Fibroblast of peridontal ligament (primary cell): ENCODE results near the gene WDR82.
A peak's percentile ranks its signal among the peaks of the same experiment; 100 is the strongest.

ENCODE experiments used
- DNase-seq: peaks from one replicate; pipeline ENCODE4 v3.0.0-alpha.2; 2010; ENCODE audit errors: extremely low read depth

The WDR82 gene

GRCh38 chr3:52225452-52226228 lies 52.8 kb downstream of the WDR82 start, which contains the start of gene TLR9:
Gene TLR9, minus strand, starts transcription at chr3:52225645. Its CDS starts 116 bp downstream, at chr3:52225529.
- DNase-seq: no peak

DNA sequence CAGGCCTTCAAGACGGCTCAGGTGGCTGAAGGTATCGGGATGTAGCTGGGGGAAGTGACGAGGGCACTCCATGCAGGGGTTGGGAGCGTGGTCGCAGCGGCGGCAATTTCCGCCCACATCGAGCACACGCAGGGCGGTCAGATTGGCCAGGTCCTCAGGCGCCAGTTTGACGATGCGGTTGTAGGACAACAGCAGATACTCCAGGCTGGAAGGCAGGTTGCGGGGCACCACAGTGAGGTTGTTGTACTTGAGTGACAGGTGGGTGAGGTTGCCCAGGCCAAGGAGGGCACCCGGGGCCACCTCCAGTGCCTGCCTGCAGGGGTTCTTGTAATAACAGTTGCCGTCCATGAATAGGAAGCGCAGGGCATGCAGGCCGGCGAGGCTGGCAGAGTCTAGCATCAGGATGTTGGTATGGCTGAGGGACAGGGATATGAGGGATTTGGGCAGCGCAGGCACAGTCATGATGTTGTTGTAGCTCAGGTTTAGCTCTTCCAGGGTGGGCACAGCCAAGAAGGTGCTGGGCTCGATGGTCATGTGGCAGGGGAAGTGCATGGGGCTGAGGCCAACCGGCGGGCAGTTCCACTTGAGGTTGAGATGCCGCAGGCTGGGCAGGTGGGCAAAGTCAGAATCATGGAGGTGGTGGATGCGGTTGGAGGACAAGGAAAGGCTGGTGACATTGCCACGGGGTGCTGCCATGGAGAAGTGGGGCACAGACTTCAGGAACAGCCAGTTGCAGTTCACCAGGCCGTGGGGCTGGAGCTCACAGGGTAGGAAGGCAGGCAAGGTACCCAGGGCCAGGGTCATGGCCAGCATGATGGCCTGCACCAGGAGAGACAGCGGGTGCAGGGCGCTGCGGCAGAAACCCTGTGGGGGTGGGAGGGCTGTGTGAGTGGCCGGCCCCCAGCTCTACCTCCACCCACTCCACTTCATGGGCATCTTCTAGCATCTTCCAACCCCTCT lies 54.7 kb downstream of the WDR82 start:
- DNase-seq: no peak

GRCh38 chr3:52222319-52223221 lies 55.9 kb downstream of the WDR82 start:
- DNase-seq: no peak

DNA sequence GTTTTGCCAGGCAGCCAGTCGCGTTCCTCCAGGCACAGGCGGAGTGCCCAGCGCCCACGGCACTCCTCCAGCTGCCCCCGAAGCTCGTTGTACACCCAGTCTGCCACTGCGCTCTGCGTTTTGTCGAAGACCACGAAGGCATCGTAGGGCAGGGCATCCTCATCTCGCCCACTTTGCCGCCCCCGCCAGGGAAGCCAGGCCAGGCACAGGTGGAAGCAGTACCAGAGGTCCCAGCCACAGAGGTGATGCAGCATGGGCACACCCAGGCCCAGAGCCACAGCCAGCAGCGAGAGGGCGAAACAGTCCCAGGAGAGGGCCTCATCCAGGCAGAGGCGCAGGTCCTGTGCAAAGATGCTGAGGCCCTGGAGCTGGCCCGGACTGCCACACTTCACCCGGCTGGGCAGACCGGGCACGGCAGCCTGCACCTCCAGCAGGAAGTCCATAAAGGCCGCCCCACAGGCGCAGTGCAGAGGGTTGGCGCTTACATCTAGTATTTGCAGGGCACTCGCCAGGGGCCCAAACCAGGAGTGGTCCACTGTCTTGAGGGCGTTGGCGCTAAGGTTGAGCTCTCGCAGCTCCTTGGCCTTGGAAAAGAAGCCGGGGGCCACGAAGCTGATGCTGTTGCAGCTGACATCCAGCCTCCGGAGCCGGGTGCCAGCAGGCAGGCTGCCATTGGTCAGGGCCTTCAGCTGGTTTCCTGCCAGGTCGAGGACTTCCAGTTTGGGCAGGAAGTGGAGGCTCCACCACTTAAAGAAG lies 56.7 kb downstream of the WDR82 start:
- no peak for DNase-seq

DNA sequence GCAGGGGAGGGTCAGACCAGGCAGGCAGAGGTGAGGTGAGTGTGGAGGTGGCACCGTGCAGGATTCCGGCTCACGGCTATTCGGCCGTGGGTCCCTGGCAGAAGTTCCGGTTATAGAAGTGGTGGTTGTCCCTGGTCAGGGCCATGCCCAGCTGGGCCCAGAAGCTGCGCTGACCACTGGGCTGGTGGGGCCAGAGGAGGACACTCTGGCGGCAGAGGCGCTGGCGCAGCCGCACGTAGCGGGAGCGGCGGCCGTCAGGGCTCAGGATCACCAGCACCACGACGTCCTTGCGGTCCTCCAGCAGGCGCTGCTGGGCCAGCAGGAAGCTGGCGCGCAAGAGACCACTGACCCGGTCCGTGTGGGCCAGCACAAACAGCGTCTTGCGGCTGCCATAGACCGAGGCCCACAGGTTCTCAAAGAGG lies 57.3 kb downstream of the WDR82 start:
- DNase-seq: no peak

GRCh38 chr3:52220380-52221026 lies 57.9 kb downstream of the WDR82 start:
- DNase-seq: peak; percentile 72

DNA sequence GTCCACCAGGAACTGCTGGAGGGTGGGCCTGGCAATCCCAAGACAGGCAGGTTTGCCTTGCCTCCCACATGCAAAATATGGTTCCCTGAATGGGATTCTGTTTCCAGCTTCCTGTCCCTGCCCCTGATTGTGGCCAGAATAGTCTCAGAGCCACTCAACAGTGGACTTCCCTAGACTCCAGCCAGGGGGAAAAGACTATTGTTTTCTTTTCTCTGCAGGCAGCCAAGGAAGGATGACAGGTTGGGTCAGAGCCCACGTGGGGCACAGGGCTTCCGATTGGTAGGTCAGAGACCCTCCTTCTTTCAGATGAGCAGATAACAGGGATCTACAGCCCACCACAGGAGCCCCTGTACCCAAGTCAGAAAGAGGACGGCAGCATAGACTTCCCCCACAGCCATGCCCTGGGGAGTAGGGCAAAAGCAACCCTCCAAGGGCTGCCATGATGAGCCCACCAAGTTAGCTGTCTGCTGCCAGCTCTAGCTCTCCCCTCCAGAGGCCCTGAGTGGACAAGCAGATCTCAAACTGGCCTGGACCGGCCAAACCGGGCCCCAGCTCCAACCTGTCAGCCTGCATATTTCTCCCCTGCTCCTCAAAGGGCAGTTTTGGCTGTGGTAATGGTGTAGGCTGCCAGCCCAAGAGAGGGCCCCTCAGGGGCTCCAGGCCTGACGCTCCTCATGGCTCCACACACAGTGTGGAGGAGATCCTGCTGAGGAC lies 59.4 kb downstream of the WDR82 start:
- DNase-seq: no peak

DNA sequence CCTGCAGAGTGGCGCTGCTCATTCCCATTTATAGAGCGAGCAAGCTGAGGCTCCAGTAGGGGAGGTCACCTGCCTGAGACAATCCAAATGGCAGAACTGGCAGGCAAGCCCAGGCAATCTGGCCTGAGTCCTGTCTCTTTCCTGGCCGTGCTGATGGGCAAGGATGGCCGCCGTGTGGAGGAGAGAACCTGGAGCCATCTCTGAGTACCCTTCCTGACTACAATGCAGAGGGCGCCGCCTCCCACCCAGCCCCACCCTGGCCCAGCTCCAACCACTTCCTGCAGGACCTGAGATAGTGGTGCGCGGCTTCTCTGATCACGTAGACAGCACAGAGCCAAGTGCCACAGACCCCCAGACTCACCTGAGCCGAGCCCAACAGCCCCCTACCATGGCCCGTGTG lies 60.0 kb downstream of the WDR82 start:
- no peak for DNase-seq

DNA sequence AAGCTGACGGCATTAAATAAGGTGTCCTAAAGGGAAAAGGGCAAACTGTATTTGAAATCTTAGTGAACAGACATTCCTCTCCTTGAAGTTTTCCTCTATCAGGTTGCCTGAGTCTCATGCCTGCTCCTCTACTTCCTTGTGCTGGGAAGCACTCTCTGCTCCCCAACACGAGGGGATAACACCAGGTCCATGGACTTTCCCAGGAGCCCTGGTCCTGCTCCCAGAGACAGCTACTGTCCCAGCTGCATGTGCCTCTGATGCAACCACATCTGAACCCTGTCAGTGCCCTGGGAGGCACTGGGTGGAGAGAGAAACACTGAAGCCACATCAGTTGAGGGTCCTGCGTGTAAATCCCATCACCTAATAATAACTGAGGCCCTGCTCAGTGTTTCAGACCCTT lies 60.4 kb downstream of the WDR82 start:
- DNase-seq: no peak

GRCh38 chr3:52217409-52217805 lies 61.0 kb downstream of the WDR82 start:
- DNase-seq: no peak

DNA sequence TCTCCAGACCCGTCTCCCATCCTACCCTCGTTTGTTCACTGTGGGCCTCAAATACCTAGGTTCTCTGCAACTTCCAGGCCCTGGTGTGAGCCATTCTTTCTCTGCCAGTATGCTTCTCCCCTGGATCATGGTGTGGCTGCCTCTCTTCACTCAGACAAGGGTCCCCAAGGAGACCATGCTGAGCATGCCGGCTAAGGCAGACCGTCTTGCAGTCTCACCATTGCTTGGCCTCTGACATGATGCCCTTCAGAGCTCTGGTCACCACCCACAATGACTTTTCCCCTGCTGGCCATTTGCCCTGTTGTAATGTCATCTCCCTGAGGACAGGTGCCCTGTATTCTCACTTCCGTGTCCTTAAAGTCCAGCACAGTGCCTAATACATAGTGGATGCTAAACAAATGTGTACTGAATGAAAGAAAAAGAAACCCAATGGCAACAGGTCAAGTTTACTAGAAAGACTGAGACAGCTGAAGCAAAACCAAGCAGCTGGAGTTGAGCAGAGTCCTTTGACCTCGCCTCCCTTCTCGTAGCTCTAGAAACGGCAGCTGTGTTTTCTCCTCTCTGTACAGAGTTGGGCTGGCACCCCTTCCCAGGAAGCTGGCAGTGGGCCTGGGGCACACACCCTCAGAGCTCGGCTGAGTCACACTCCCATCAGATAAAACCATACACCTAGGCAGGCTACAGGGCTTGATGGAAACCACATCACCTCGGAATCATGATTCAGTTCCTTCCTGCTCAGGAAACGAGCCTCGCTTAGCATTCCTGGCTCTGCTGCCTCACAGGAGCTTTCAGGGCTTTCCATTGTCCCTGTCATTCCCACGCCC lies 61.7 kb downstream of the WDR82 start:
- peak; percentile 65 for DNase-seq

DNA sequence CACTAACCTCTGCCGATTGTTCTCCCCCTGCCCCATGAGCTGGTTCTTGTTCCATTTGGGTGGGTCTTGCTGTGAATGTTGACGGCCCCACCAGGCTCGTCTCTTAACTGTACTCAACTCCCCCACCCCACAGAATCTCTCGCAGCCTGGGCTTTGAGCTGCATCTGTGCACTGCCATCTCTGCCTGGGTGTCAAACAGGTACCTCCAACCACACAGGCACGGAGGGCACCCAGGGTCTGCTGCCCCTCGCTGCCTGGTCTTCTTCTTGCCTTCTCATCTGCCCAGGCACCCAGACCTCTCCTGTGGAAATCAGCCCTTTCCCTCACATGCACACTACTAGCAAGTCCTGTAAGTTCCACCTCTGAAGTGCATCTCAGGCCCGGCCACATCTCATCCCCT lies 63.1 kb downstream of the WDR82 start:
- DNase-seq: no peak

DNA sequence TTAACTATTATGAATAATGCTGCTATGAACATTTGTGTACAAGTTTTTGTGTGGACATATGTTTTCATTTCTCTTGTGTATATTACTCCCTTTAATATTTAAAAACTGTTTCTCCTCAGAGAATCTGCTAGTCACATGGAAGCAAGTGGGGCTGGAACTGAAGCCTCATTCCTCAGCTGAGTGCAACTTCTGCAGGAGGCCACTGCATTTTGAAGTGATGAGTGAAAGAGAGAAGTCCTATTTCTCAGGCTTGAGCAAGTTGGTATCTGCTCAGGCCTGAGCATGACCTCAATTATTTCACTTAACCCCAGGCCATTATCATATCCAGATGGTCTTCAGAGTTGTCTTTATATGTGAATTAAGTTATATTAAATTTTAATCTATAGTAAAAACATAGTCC lies 64.5 kb downstream of the WDR82 start:
- peak; percentile 70 for DNase-seq

DNA sequence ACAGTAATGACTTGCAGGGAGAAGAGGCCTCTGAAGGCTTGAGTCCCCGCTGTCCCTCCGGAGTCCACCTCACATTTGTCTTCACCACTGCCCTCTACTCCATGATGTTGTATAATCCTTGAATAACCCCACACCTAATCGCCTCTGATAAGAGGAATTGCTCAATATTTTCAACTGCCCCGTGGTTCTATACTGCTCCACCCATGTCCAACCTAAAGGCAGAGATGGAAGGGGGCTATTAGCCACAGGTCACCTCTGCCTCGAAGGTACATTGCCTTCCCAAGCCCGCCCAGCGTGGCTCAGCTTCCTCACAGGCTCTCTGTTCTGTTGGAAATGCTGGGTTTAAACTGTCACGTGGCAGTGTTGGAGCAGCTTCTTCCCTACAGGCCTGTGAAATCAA lies 65.4 kb downstream of the WDR82 start:
- DNase-seq: no peak

DNA sequence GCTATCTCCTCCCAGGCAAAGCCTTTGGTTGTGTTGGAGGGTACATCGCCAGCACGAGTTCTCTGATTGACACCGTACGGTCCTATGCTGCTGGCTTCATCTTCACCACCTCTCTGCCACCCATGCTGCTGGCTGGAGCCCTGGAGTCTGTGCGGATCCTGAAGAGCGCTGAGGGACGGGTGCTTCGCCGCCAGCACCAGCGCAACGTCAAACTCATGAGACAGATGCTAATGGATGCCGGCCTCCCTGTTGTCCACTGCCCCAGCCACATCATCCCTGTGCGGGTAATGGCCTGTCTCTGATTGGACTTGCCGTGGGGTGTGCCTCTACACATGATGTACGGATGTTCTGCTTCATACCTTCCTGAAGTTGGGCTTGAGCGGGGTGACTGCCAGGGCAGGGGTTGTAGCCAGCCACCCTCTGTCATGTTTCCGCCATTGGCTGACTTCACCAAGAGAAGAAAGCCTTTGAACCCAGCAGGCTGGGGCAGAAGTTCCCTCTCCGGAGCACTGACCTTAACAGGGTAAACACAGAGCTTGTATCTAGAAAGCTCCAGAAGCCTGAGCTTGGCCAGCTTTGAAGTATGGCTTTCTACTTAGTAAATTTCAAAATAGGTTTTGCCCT lies 67.1 kb downstream of the WDR82 start:
- no peak for DNase-seq

DNA sequence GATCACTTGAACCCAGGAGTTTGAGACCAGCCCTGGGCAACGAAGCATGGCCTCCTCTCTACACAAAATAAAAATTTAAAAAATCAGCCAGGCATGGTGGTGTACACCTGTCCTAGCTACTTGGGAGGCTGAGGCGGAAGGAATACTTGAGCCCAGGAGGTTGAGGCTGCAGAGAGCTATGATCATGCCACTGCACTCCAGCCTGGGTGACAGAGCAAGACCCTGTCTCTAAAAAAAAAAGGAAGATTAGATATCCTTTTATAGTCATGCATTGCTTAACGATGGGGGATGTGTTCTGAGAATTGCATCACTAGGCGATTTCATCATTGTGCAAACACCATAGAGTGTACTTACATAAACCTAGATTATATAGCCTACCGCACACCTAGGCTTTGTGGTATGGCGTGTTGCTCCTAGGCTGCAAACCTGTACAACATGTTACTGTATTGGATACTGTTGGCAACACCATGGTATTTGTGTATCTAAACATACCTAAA lies 67.9 kb downstream of the WDR82 start:
- peak; percentile 38 for DNase-seq

DNA sequence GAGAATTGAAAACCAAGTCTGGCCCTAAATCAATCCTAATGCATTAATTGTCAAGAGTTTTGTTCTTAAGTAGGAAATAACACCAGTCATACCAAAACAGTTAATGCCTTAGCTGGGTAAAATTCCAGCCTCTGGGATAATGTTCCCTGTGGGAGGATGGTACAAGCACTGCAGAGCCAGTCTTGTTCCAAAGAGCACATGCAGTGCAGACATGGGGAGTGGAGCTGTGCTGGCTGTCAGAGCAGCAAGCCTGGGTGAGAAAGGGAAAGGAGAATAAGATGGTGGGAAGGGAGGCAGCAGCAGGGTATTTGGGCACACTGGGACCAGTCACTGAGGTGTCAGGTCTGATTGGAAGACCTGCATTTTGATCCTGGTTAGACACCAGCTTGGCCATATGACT lies 68.4 kb downstream of the WDR82 start:
- no peak for DNase-seq

DNA sequence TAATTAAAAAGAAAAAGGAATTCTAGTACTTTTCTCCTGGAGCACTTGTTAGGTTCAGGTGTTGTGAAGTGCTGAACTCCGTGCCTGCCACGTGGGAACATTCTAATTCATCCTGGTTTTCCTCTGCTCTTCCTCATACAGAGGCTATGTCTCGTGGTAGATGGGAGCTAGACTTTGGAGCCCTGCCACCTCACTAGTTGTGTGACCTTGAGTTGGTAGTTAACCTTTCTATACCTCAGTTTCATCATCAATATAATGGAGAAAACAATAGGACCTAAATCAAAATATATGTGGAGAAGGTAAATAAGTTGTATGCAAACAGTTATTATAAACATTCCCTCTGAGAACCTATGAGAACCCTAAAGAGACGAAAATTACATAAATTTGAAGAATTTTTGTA lies 69.9 kb downstream of the WDR82 start:
- no peak for DNase-seq
